Endothelial cell of umbilical vein (primary cell): ENCODE results near the gene MRTFA. TPM values are rescaled to one million over a fixed set of nuclear protein-coding genes. Genes with fewer than 3 reads are reported as not detected.
A peak's percentile ranks its signal among the peaks of the same experiment; 100 is the strongest.

Experiments
- BruUV-seq: library from RNA; stranded (reverse); fragments of 400-500 nt; replicated peaks from 2 replicates; lab custom pipeline; 2021; lab: Mats Ljungman, UMichigan
- CTCF ChIA-PET: fragments of 300-600, 350-600 bp; sonication (Branson Sonifier 250); formaldehyde crosslinking; loops from one replicate; lab custom pipeline; 2021; ENCODE audit warnings: antibody characterized with exemption, inconsistent platforms; lab: Charles Lee
- POLR2A ChIA-PET: fragments of 300-600, 350-600 bp; sonication (Branson Sonifier 250); formaldehyde crosslinking; loops from one replicate; lab custom pipeline; 2021; ENCODE audit warnings: antibody characterized with exemption, inconsistent platforms; lab: Charles Lee
- DNase-seq: peaks from one replicate; pipeline ENCODE4 v3.0.0-alpha.2; 2011; ENCODE audit warnings: low read depth, low spot score
- FAIRE-seq: peaks from 2 replicates; lab custom pipeline; 2011; peaks lifted over from hg19 to GRCh38; lab: Jason Lieb, UNC
- H2AFZ ChIP-seq: 2 replicates; pipeline ENCODE4 v1.6.0; 2012; ENCODE audit warnings: low read depth, low read length, control low read depth, inconsistent platforms
- H3K27ac ChIP-seq: 2 replicates; pipeline ENCODE4 v1.5.1; 2011; ENCODE audit warnings: low read depth, mild to moderate bottlenecking, control low read depth, low read length, moderate library complexity; ENCODE audit not compliant: insufficient read depth
- H3K27me3 ChIP-seq, 2 experiments: 2 replicates each; pipeline versions ENCODE4 v1.6.0 to v1.6.1; 2011; ENCODE audit warnings: low read length in 2 of 2, mixed read lengths in 1 of 2; ENCODE audit not compliant: control insufficient read depth in 2 of 2, insufficient read depth in 2 of 2
- H3K36me3 ChIP-seq, 2 experiments: 2 replicates in 1 of 2; 3 replicates in 1 of 2; pipeline ENCODE4 v1.5.1; 2011; ENCODE audit warnings: low read length in 2 of 2, mild to moderate bottlenecking in 1 of 2, moderate library complexity in 1 of 2; ENCODE audit not compliant: control insufficient read depth in 2 of 2, insufficient read depth in 2 of 2; ENCODE audit errors: extremely low read depth in 1 of 2
- H3K4me1 ChIP-seq: 3 replicates; pipeline ENCODE4 v1.5.1; 2011; ENCODE audit warnings: mild to moderate bottlenecking, low read length; ENCODE audit not compliant: control insufficient read depth, insufficient read depth; ENCODE audit errors: extremely low read depth
- H3K4me2 ChIP-seq: 2 replicates; pipeline ENCODE4 v1.6.1; 2011; ENCODE audit warnings: low read length, control low read depth, mixed read lengths; ENCODE audit not compliant: insufficient read depth
- H3K4me3 ChIP-seq, 3 experiments: fragments of 200-600 bp in 1 of 3; sonication (generic), shearing (Covaris generic) in 1 of 3; replicated peaks in 1 of 3; 2 replicates each; pipeline ENCODE4 v1.5.1; 2011 to 2016; ENCODE audit warnings: control low read depth in 3 of 3, low read length in 3 of 3, mild to moderate bottlenecking in 2 of 3, inconsistent platforms in 1 of 3, low read depth in 1 of 3, moderate library complexity in 1 of 3; ENCODE audit not compliant: insufficient read depth in 1 of 3
- H3K79me2 ChIP-seq: 2 replicates; pipeline ENCODE4 v1.6.0; 2012; ENCODE audit warnings: low read length, inconsistent platforms; ENCODE audit not compliant: control insufficient read depth, insufficient read depth
- H3K9ac ChIP-seq: replicated peaks from 2 replicates; pipeline ENCODE3; 2011; ENCODE audit warnings: low read length, control low read depth; ENCODE audit not compliant: insufficient read depth; ENCODE audit errors: extremely low read depth
- H3K9me1 ChIP-seq: replicated peaks from 3 replicates; pipeline ENCODE4 v1.6.0; 2011; ENCODE audit warnings: mild to moderate bottlenecking, low read length; ENCODE audit not compliant: control insufficient read depth, insufficient read depth; ENCODE audit errors: extremely low read depth
- H3K9me3 ChIP-seq: replicated peaks from 2 replicates; pipeline ENCODE4 v1.5.1; 2012; ENCODE audit warnings: low read length, inconsistent platforms; ENCODE audit not compliant: control insufficient read depth, insufficient read depth
- H4K20me1 ChIP-seq: replicated peaks from 2 replicates; pipeline ENCODE3; 2011; ENCODE audit warnings: mild to moderate bottlenecking, low read length; ENCODE audit not compliant: control insufficient read depth, insufficient read depth; ENCODE audit errors: extremely low read depth
- CTCF ChIP-seq, 2 donors: IDR thresholded peaks; 1 replicate in 1 of 2; 2 replicates in 1 of 2; pipeline ENCODE4 v1.5.1; 2011; ENCODE audit warnings: low read length in 2 of 2, mild to moderate bottlenecking in 2 of 2, moderate library complexity in 2 of 2, control low read depth in 1 of 2, inconsistent platforms in 1 of 2, low read depth in 1 of 2; ENCODE audit not compliant: insufficient read depth in 1 of 2; ENCODE audit errors: extremely low read depth in 1 of 2
- EZH2 ChIP-seq: IDR thresholded peaks from 2 replicates; pipeline ENCODE4 v1.6.1; 2012; ENCODE audit warnings: borderline replicate concordance, low read depth, mild to moderate bottlenecking, moderate library complexity, low read length, inconsistent platforms; ENCODE audit not compliant: severe bottlenecking
- FOS ChIP-seq: IDR thresholded peaks from 2 replicates; pipeline ENCODE4 v1.6.1; 2011; ENCODE audit warnings: mild to moderate bottlenecking, low read length, moderate library complexity, borderline replicate concordance; ENCODE audit not compliant: insufficient read depth
- GATA2 ChIP-seq: IDR thresholded peaks from 2 replicates; pipeline ENCODE4 v1.7.0; 2011; ENCODE audit warnings: low read depth, mild to moderate bottlenecking, moderate library complexity, mixed read lengths, low read length; ENCODE audit not compliant: insufficient read length, insufficient read depth
- MYC ChIP-seq: IDR thresholded peaks from one replicate; pipeline ENCODE4 v1.6.1; 2011; ENCODE audit warnings: mild to moderate bottlenecking, low read depth, low read length
- POLR2A ChIP-seq: IDR thresholded peaks from 2 replicates; pipeline ENCODE4 v1.6.1; 2012; ENCODE audit warnings: low read depth, mild to moderate bottlenecking, control low read depth, low read length
- POLR2AphosphoS5 ChIP-seq: IDR thresholded peaks from 2 replicates; pipeline ENCODE4 v1.6.1; 2012; ENCODE audit warnings: low read depth, mild to moderate bottlenecking, control low read depth, low read length, moderate library complexity; ENCODE audit not compliant: insufficient read depth
- dilution Hi-C: fragments of 300-500 bp; cut with MboI; formaldehyde crosslinking; loops from one replicate; pipeline ENCODE4 v1.15.0; 2019; ENCODE audit warnings: low sequenced_read_pairs; ENCODE audit not compliant: extremely low pct_ligation_motif_present
- intact Hi-C: fragments of 100-400 bp; cut with micrococcal nuclease; formaldehyde crosslinking; loops from one replicate; pipeline ENCODE4 v1.10.0; 2022
- polyA plus RNA-seq, 4 experiments: library from polyadenylated mRNA; depleted of rRNA in 3 of 4; stranded (reverse) in 3 of 4; unstranded in 1 of 4; fragments of >200 nt; gene quantifications; 2 replicates each; pipeline versions ENCODE4 v1.2.1 to v1.2.3, GENCODE V29; 2011 to 2012; ENCODE audit warnings: missing spikeins in 1 of 4
- total RNA-seq: library from RNA; stranded (reverse); gene quantifications from 2 replicates; pipeline ENCODE4 v1.2.3, GENCODE V29; 2021
- TF ChIP-seq, protein P1 (sequence below): IDR thresholded peaks from 2 replicates; pipeline ENCODE4 v1.6.1; 2011; ENCODE audit not compliant: insufficient read depth, insufficient read length

The MRTFA gene
- total and polyA plus RNA-seq, 2 donors (not counting 3 experiments of a cell fraction or from before 2014, with no cell fraction given) = 13.6 to 44.1 TPM

DNA sequence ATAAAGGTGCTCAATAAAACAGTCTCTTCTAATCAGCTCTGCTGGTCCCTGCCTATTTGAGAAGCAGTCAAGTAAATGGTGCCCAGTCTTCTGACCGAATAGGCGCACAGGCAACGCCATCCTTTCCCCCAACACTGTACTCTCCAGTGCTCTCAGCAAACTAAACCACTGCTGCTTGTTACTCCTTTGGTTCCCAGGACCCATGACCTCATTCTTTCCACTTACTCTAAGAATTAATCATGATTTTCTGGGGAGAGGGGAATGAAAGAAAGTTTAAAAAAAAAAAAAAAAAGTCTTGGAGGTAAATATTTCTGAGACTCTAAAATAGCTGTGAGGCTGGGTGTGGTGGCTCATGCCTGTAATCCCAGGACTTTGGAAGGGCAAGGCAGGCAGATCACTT, 202.4 kb downstream of the MRTFA start:
- no peaks in the 10 kb centered on the region for H4K20me1 ChIP-seq
- intact Hi-C loops (no loop called here), dilution Hi-C loops (no loop called here)
- H3K4me2 ChIP-seq = no peak overlapping the region
- H3K4me1 ChIP-seq = peaks cover 2% of the 10 kb centered on the region
- FAIRE-seq (no peak), DNase-seq (no peak)
- no peak overlapping the region for H3K27ac ChIP-seq
- H2AFZ ChIP-seq = no peak overlapping the region
- no peaks in the 10 kb centered on the region for H3K27me3 ChIP-seq
- POLR2A ChIA-PET = no interaction called here
- H3K9me3 ChIP-seq = no peaks in the 10 kb centered on the region
- no peaks in the 10 kb centered on the region for H3K9me1 ChIP-seq
- peaks cover 0 to 10% of the 10 kb centered on the region in 2 experiments for H3K36me3 ChIP-seq
- TF ChIP-seq CTCF (IDR thresholded peaks at IDR 0.05; ENCODE audit: extremely low read depth in 1 of 2, insufficient read depth in 1 of 2, low read depth in 1 of 2, low read length in 2 of 2) (no peak), FOS (no peak), MYC (no peak), POLR2AphosphoS5 (no peak), POLR2A (no peak), GATA2 (no peak), EZH2 (no peak)
- TF ChIP-seq, protein P1, sequence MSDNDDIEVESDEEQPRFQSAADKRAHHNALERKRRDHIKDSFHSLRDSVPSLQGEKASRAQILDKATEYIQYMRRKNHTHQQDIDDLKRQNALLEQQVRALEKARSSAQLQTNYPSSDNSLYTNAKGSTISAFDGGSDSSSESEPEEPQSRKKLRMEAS = no peak
- peaks cover 6% of the 10 kb centered on the region for H3K79me2 ChIP-seq
- TSS peak; percentile 5 for BruUV-seq
- CTCF ChIA-PET = interaction anchor here (2.2 to 4.9 kb wide), 2 partner anchors 91 to 213 kb away, joined by 7 to 111 read pairs; no protein-coding TSS in a partner anchor
- no peak overlapping the region for H3K9ac ChIP-seq
- H3K4me3 ChIP-seq = no peak overlapping the region
